ES-I3 (cell line): Measurements from ENCODE around the gene HIP1.
A peak's percentile ranks its signal among the peaks of the same experiment; 100 is the strongest.

ENCODE experiments used
- H3K36me3 ChIP-seq: 2 replicates; pipeline ENCODE4 v1.6.1; 2013; ENCODE audit warnings: mild to moderate bottlenecking, low read length, control low read depth, moderate library complexity; ENCODE audit not compliant: insufficient read depth
- H3K4me1 ChIP-seq: 2 replicates; pipeline ENCODE4 v1.6.1; 2013; ENCODE audit warnings: mild to moderate bottlenecking, control low read depth, low read length; ENCODE audit not compliant: insufficient read depth
- H3K9ac ChIP-seq: 2 replicates; pipeline ENCODE4 v1.6.1; 2013; ENCODE audit warnings: low read depth, mild to moderate bottlenecking, low read length, moderate library complexity
- H3K9me3 ChIP-seq: 2 replicates; pipeline ENCODE4 v1.6.1; 2013; ENCODE audit warnings: mild to moderate bottlenecking, low read length, moderate library complexity; ENCODE audit not compliant: control insufficient read depth, insufficient read depth

The HIP1 gene

DNA sequence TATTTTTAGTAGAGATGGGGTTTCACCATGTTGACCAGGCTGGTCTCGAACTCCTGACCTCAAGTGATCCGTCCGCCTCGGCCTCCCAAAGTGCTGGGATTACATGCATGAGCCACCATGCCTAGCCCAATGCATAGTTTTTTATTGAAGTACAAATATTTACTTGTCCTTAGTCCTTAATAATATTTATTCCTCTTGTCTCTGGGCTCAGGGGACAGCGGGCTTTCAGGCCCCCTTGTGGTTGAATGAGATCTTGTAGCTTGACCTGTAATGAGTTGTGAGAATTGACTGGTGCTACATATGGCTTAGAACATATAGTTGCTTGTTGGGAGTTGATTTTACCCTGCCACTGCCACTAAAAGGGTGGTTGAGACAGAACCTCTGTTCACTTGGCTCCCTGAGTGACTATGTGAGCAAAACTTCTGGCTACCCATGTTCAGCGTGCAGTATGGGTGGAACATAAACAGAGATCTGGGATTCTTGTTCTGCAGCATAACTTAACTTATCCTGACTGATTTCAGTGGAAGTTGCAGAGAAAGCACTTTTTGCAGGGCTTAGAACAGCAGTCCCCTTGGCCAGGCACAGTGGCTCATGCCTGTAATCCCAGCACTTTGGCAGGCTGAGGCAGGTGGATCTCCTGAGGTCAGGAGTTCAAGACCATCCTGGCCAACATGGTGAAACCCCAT, 18.4 kb upstream of the HIP1 start:
- Histone ChIP-seq H3K9me3 (peaks cover 4% of the 10 kb centered on the region; the same call in 1 of the 2 replicates), H3K36me3 (no peaks in the 10 kb centered on the region), H3K4me1 (no peaks in the 10 kb centered on the region; the same call in 1 of the 2 replicates), H3K9ac (no peak overlapping the region)

DNA sequence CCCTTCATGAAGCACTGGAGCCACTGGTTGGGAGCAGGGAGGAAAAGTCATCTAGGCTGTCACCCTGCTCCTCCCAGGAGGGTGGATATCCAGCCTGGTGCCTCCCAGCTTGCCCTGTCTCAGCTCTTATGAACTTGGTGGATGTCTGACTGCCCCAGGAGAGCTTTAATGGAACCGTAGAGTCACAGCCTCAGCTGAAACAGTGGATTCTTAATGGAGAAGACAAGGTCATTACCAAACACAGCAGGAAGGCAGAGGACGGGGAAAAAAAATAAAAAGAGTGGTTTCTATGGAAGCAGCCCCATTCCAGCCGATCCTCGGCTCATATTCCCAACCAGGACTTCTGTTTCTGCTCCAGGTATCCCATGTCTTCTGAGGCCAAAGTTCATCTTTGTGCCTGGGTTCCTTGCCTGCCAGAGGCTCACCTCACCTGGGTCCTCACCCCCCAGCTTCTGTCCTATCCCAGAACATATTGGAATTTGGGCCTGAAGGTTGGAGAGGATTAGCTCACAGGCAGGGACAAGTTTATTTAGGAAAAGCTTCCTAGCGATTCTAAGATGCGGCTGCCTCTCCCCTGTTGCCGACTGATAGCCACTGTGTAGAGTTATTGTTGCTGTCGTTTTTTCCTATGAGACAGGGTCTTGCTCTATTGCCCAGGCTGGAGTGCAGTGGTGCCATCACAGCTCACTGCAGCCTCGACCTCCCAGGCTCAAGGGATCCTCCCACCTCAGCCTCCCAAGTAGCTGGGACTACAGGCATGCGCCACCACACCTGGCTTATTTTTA, 17.7 kb upstream of the HIP1 start:
- Histone ChIP-seq H3K9ac (no peak overlapping the region), H3K36me3 (no peaks in the 10 kb centered on the region), H3K4me1 (no peaks in the 10 kb centered on the region; the same call in 1 of the 2 replicates), H3K9me3 (peaks cover 4% of the 10 kb centered on the region; the same call in 1 of the 2 replicates)

DNA sequence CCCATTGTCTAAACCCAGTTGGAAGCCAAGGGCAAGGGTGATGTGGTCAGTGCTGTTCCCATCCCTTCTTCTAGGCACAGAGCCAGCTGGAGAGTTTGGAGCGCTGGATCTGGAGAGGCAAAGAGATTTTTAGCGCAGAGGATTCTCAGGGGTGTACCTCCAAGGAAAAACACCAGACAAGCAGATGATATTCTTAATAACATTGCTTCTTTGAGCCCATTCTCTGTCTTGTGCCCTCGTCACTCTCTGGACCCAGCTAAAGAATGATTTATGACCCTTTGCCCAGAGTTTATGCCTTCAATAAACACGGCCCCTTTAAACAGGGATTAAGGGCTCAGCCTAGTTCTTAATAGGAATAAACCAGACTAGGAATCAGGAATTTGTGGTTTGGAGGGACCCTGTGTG, 4.7 kb upstream of the HIP1 start:
- no peaks in the 10 kb centered on the region; the same call in 1 of the 2 replicates for H3K4me1 ChIP-seq

DNA sequence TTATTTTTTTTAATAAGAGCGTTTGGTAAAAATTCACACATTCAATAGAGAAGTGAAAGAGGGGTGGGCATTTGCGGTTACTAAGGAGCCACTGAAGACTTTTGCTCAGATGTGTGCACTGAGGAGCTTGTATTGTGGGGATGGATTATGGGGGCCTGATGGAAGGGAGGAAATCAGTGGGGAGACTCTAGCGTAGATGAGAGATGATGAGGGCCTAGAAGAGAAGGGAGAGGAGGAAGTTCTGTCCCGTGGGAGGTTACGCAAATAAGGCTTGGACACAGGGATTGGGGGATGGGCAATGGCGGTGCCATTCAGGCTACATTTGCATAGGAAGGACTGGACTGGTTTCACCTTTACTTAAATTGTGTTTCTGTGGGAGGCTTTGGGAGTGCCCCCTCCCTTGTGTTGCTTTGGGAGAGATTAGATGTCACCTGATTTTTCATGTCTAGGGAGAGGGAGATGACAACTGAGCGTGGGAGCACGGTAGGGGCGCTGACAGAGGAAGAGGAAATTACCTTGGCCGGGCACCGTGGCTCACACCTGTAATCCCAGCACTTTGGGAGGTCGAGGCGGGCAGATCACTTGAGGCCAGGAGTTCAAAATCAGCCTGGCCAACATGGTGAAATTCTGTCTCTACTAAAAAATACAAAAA, 2.2 kb upstream of the HIP1 start:
- no peak overlapping the region for H3K9ac ChIP-seq
- H3K9me3 ChIP-seq: no peaks in the 10 kb centered on the region
- no peaks in the 10 kb centered on the region for H3K36me3 ChIP-seq
- H3K4me1 ChIP-seq: no peaks in the 10 kb centered on the region; the same call in 1 of the 2 replicates

More for the DNA sequence above, 4.7 kb upstream of the HIP1 start:
- Histone ChIP-seq H3K9me3 (no peaks in the 10 kb centered on the region), H3K36me3 (no peaks in the 10 kb centered on the region), H3K9ac (no peak overlapping the region)

DNA sequence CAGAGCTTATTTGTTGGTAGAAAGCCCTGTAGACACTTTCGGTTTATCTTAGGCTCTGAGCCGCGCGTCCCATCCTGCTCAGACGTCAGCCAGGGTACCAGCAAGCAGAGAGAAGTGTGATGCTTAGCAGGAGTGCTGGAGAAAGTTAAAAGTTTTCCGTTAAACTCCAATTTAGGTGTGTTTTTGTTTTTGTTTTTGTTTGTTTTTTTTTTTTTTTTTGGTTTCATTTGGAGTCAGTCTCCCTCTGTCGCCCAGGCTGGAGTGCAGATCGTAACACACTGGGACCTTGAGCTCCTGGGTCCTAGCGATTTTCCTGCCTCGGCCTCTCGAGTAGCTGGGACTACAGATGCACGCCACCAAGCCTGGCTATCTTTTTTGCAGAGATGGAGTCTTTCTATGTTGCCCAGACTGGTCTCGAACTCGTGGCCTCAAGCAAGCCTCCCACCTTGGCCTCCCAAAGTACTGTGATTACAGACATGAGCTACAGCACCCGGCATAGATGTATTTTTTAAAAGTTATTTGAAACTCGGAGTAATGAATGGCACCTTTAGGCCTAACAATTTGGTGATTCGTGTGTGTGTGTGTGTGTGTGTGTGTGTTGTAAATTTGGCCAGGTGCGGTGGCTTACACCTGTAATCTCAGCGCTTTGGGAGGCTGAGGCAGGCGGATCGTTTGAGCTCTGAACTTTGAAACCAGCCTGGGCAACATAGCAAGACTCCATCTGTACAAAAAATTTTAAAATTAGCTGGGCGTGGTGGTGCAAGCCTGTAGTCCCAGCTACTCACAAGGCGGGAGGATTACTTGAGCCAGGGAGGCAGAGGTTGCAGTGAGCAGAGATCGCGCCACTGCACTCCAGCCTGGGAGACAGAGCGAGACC, 1.3 kb upstream of the HIP1 start:
- Histone ChIP-seq H3K4me1 (peaks cover 1% of the 10 kb centered on the region), H3K9me3 (no peaks in the 10 kb centered on the region), H3K9ac (peak overlapping the region; percentile 78), H3K36me3 (no peaks in the 10 kb centered on the region)

DNA sequence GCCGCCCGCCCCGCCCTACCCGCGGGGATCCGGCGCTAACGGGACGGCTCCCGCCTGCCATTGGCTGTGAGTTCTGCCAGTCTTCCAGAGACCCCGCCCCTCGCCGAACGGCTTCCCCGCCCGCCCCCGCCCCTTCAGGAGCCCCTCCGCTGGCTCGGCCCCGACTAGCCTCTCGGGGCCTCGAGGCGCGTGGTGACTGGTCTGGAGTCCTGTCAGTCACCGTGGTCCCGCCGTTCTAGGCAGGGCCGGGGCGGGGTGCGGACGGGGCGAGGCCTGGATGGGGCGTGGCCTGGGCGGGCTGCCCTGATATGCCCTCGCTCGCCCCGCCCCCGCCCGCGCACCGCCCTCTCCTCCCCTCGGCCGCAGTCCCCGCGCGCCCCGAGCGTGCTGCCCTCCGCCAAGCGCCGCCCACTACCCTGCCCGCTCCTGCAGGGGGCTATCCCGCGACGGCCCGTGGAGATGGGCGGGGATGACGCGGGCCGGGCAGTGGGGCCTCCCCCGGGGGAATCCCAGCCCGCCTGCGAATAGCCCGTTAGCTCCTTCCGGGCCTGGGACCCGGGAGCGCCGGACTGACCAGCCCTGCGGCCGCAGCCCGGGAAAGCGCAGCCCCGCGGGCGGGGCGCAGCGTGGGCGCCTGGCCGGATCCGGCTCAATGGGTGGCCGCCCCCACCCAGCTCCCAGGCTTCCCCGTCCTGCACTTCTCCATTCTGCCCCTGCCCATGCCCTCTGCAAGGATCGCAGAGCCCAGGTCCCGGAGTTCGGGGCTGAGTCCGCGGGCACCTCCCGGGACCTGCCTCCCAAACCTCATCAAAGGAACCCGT, 444 bp upstream of the HIP1 start:
- Histone ChIP-seq H3K9ac (peak overlapping the region; percentile 86), H3K36me3 (no peaks in the 10 kb centered on the region), H3K4me1 (peaks cover 7% of the 10 kb centered on the region), H3K9me3 (no peaks in the 10 kb centered on the region)

DNA sequence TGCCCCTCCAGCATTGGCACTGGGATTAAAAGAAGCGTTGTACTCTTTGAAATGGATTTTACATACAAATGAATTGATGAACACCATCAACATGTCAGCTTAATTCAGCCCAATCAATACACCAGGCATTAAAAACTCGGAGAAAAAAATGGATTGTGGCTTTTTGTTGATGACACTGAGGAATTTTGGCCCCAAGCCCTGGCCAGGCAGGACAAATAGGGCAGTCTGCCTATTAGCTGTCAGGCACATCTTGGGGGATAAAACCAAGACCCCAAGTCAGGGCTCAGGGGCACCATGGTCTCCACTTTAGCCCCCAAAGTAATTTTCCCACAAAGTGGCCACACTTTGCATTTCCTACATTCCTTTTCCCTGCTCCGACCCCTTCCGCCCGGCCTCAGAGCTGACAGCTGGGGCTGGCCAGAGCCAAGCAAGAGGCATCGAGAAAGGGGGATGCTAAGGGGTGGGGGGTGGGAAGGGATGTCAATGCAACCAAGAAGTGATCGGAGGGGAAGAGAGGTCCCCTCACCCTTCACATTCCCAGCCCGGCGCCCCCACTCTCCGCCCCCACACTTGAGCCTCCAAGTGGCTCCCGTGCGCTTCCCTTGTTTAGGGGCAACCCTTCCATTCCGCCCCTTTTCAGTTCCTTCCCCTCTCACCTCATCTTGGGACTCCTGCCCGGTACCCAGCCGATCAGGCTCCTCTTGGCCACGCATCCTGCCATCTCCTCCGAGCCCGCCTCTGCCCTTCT, 711 bp downstream of the HIP1 start:
- Histone ChIP-seq H3K9me3 (no peaks in the 10 kb centered on the region), H3K4me1 (peaks cover 8% of the 10 kb centered on the region), H3K9ac (peak overlapping the region; percentile 86; the same call in 1 of the 2 replicates), H3K36me3 (no peaks in the 10 kb centered on the region)

DNA sequence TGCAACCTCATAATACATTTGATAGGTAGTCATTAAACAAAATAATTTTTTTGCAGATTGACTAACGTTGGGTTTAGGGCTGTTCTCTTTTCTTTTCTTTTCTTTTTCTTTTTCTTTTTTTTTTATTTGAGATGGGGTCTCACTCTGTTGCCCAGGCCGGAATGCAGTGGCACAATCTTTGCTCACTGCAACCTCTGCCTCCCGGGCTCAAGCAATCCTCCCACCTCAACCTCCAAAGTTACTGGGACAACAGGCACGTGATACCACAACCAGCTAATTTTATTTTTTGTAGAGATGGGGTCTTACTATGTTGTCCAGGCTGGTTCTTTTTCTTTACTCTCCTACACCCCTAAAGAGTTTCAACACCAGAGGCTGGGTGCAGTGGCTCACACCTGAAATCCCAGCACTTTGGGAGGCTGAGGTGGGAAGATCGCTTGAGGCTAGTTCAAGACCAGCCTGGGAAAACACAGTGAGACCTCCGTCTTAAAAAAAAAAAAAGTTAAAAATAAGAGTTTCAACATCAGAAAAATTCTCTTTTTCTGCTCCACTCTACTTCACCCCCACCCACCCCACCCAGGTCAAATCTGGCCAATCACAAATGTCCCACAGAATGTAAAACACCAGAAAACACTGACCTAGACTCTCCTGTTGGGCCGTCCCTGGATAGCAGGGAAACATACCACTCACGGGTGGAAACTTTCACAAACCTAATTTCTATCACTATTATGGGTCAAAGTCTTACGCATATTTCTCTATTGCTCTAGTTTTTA, 3.0 kb downstream of the HIP1 start:
- H3K36me3 ChIP-seq: no peaks in the 10 kb centered on the region
- no peak overlapping the region for H3K9ac ChIP-seq
- H3K4me1 ChIP-seq: peaks cover 15% of the 10 kb centered on the region
- no peaks in the 10 kb centered on the region for H3K9me3 ChIP-seq

DNA sequence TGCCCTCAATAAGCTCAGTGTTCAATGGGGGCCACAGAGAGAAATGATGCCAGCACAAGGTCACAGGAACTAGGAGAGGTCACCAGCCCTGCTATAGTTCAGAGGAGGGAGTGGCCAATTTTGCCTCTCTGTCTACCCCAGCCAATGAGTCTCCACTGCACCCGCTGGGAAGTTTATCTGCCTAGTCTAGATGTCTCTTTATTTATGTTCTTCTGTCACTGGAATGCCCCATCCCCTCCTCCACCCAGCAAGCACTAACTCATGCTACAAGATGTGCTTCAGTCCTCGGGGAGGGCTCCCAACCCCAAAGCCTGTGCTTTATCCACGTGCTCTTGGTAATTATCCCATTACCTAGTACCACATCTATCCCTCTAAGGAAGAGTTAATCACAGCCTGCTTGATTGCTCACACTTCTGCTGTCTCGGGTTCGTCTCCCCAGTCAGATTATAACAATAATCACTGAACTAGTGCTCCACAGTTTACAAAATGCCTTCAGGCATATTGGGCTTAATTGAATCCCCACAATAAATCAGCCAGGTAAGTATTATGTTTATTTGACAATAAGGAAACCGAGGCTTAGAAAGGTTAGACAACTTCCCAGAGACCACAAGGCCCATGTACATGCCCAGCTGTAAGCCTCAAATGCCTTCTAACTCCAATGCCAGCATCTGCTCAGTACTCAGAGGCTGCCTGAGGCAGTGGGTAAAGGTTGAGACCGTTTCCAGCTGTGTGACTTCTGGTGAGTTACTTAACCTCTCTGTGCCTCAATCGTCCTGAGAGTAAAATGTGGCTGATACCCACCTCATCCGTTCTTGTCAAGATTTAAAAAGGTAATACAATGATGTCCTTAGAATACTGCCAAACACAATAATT, 3.9 kb downstream of the HIP1 start:
- no peaks in the 10 kb centered on the region for H3K9me3 ChIP-seq
- H3K4me1 ChIP-seq: peaks cover 18% of the 10 kb centered on the region
- no peak overlapping the region for H3K9ac ChIP-seq
- no peaks in the 10 kb centered on the region for H3K36me3 ChIP-seq

DNA sequence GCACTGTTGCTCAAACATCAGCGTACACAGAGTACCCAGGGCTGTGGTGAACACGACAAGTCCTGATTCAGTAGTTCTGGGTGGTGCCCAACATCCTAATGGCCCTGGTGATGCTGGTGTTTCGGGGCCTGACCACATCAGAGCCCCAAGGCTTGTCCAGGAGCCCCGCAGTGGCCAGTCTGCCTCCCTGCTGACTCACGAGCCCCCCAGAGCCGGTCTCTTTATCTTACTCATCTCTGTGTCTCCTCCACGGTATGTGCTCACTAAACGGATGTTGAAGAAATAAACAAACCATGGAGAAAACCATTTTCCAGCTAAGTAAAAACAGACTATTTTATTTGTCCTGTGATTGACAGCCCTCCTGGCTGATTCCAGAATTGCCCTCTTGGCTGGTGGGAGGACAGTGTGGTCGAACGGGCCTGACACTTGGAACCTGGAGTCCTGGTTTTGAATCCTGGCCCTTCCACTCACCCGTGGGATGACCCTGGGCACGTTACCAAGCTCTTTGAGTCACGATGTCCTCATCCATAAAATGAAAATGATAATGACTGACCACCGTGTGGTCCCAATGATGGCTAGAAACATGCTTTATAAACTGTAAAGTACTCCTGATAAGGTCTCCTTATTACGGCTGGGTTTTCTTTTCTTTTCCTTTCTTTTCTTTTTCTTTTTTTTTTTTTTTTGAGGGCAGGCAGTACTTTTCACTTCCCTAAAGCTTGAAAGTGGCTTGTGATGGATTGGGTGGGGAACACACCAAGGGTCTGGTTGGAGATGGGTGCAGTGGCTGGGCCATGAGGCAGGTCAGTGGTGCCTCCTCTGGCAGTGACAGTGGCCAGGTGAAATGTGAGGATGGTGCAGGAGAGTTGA, 5.7 kb downstream of the HIP1 start:
- Histone ChIP-seq H3K4me1 (peaks cover 27% of the 10 kb centered on the region), H3K9me3 (no peaks in the 10 kb centered on the region), H3K36me3 (no peaks in the 10 kb centered on the region), H3K9ac (no peak overlapping the region)

DNA sequence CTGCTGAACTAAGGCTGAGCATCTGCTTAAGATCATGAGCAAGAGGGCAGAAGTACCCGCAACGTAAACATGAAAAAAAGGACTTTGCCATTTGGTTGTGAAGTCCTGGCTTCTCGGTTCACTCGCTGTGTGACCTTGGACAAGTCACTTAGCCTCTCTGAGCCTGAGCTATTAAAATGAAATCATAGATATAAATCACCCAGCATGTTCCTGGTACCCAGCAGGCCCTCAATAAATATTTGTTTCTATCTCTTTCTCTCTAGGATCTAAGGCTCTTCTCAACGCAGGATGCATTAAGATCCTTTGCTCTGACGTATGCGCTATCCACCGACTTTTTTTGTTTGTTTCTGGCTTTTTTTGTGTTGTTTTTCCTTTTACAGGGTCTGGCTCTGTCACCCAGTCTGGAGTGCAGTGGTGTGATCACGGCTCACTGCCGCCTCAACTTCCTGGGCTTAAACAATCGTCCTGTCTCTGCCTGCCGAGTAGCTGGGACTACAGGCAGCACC, 6.7 kb downstream of the HIP1 start:
- H3K9me3 ChIP-seq: no peaks in the 10 kb centered on the region
- H3K9ac ChIP-seq: no peak overlapping the region
- H3K36me3 ChIP-seq: no peaks in the 10 kb centered on the region
- H3K4me1 ChIP-seq: peaks cover 28% of the 10 kb centered on the region
